Measurements from ENCODE around the gene CAMSAP3.
A peak's percentile ranks its signal among the peaks of the same experiment; 100 is the strongest.

Gene CAMSAP3

DNA sequence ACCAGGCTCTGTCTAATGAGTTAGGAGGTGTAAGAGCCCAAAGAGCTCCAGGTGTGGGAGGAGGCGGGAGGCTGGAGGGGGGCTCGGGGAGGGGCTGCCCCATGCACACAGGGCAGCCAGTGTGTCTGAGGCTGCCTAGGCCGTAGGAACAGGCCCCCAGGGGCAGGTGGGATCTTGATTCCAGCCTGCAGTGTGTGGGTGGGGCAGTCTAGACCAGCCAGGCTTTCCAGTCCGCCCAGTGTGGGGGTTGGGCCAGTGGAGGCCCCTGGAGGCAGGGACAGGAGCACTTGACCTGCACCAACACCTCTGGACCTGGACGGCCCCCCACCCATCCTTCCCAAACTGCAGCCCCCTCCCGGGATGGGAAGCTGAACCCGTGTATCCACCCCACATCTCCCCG is 5.4 kb upstream of the CAMSAP3 start:
- ChIA-PET CTCF (interaction anchor here (0.6 to 1.8 kb wide), 2 partner anchors 22 to 778 kb away, joined by 4 to 8 read pairs; no protein-coding TSS in a partner anchor), POLR2A (ENCODE audit: low non-redundant PET) (no interaction called here)
- H3K27ac ChIP-seq: no peak overlapping the region
- no peak for DNase-seq (ENCODE audit: low spot score)
- TF ChIP-seq, protein P1, sequence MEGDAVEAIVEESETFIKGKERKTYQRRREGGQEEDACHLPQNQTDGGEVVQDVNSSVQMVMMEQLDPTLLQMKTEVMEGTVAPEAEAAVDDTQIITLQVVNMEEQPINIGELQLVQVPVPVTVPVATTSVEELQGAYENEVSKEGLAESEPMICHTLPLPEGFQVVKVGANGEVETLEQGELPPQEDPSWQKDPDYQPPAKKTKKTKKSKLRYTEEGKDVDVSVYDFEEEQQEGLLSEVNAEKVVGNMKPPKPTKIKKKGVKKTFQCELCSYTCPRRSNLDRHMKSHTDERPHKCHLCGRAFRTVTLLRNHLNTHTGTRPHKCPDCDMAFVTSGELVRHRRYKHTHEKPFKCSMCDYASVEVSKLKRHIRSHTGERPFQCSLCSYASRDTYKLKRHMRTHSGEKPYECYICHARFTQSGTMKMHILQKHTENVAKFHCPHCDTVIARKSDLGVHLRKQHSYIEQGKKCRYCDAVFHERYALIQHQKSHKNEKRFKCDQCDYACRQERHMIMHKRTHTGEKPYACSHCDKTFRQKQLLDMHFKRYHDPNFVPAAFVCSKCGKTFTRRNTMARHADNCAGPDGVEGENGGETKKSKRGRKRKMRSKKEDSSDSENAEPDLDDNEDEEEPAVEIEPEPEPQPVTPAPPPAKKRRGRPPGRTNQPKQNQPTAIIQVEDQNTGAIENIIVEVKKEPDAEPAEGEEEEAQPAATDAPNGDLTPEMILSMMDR (conservative IDR thresholded peaks at IDR 0.05; ENCODE audit: low read depth): no peak

DNA sequence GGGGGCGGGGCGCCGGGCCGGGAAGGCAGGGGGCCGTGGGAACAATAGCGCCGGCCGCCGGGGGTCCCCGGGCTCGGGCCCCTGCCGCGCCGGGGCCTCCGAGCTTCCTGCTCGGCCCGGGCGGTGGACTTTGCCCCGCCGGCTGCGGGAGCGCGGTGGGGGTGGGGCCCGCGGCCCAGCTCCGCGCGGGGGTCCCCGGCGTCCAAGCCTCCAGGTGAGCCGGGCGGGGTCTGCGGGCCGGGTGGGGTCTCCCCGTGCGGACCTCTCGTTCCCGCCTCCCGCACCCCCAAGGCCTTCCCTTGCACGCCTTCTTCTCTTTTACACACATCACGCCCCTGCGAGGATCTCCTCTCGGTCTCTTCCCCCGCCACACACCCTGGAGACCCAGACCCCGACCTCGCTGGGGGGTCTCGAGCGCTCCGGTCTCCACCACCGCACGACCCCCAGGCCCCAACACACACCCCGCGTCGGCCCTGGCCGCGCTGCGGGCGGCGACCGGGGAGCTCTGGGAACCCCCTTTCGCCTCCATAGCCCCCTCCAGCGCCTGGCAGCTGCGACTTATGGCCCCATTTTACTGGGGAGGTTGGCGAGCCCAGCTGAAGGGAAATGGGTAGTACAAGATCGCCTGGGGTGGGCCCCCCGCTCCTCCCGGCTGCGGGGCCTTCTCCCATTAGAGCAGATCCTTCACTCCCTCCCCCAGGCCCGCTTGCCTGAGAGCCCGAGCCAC is 711 bp downstream of the CAMSAP3 start:
- H3K27ac ChIP-seq: no peak overlapping the region
- no peak for DNase-seq (ENCODE audit: low spot score)
- TF ChIP-seq, protein P1 (conservative IDR thresholded peaks at IDR 0.05; ENCODE audit: low read depth): no peak
- POLR2A ChIA-PET (ENCODE audit: low non-redundant PET): no interaction called here
- CTCF ChIA-PET: interaction anchor here (0.6 to 1.7 kb wide), 4 partner anchors 21 to 242 kb away, joined by 3 to 10 read pairs (median 4); no protein-coding TSS in a partner anchor

DNA sequence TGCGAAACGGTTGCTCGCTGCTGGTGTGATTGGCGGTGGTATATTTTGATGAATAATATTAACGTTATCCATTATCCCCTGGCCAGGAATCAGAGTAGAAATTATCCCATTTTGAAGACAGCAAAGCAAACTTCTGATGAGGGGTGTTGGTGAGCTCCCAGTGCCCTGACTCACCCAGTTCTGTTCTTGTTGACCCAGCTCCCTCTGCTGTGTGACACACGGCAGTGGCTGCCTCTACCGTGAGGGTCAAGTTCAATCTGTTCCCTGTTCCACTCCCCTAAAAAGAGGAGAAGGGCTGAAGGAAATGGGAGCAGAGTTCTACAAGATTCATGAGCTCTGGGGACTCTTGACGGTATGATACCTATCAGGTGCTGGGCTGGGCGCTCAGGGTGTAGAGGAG is 2.0 kb downstream of the CAMSAP3 start:
- DNase-seq (ENCODE audit: low spot score): no peak
- ChIA-PET CTCF (interaction anchor here (0.6 to 1.6 kb wide), 3 partner anchors 30 to 202 kb away, joined by 3 to 5 read pairs (median 3); no protein-coding TSS in a partner anchor), POLR2A (ENCODE audit: low non-redundant PET) (interaction anchor here (0.6 kb wide), 1 partner anchor 32 kb away, joined by 3 read pairs; the partner anchor contains the start of genes PET100 and XAB2)
- H3K27ac ChIP-seq: no peak overlapping the region
- TF ChIP-seq, protein P1 (conservative IDR thresholded peaks at IDR 0.05; ENCODE audit: low read depth): no peak

DNA sequence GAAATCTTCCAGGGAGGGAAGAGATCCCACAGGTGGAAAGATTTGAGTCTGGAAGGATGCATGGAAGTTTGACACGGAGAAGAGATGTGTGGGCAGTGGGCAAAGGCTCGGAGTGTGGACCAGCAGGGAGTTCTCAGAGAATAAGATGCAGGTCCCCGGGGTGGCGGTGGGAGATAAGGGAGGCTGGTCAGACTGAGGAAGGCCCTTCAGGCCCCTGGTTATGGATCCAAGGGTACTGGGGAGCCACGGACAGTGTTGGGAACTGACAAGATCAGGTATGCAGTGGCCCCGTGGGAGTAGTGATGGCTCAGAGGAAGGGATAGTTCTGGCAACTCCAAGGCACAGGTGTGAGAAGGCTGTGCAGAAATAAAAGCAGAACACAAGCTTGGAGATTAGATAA is 2.5 kb downstream of the CAMSAP3 start:
- POLR2A ChIA-PET (ENCODE audit: low non-redundant PET): no interaction called here
- no peak for DNase-seq (ENCODE audit: low spot score)
- TF ChIP-seq, protein P1 (conservative IDR thresholded peaks at IDR 0.05; ENCODE audit: low read depth): no peak
- CTCF ChIA-PET: interaction anchor here (0.6 to 1.6 kb wide), 4 partner anchors 30 to 465 kb away, joined by 3 to 5 read pairs (median 3); no protein-coding TSS in a partner anchor
- H3K27ac ChIP-seq: no peak overlapping the region

DNA sequence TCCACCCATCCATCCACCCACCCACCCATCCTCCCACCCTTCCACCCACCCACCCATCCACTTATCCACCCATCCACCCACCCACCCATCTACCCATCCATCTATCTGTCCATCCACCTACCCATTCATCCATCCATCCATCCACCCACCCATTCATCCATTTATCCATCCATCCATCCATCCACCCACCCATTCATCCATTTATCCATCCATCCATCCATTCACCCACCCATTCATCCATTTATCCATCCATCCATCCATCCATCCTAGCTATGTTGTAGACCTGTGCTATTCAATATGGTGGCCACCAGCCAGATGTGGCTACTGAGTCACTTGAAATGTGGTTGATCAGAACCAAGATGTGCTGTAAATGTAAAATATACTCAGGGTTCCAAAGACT is 5.1 kb downstream of the CAMSAP3 start:
- TF ChIP-seq, protein P1 (conservative IDR thresholded peaks at IDR 0.05; ENCODE audit: low read depth): no peak
- DNase-seq (ENCODE audit: low spot score): no peak
- no peak overlapping the region for H3K27ac ChIP-seq
- ChIA-PET POLR2A (ENCODE audit: low non-redundant PET) (no interaction called here), CTCF (no interaction called here)

DNA sequence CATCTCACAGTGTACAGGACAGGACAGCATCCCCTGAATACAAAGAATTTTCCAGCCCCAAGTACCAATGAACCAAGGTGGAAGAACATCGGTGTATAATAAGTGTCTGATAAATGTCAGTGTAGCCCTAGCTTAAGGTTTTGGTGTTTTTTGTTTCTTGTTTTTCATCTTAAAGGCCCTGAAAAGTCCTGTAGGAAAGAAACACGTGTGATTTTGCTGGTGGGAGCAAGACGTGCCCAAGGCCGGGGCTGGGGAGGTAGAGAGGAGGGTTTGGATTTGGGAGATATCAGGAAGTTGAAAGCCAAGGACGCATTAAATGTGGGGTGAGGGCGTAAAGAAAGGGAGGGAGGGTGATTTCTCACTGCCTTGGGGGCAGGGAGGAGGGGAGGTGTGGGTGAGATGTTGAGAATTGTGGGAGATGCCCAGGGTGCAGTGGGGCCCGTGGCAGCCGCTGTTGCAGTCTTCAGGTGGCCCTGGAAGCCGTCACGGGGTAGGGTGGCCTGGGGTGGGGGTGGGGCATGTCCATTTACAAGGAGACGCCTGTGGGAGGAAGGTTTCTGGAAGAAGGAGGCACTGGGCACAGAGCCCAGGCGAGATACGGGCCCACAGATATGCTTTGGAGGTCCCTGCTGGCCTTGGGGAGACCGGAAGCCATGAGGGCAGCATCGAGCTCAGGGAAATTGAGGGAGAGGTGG is 6.7 kb downstream of the CAMSAP3 start:
- no peak for DNase-seq (ENCODE audit: low spot score)
- TF ChIP-seq, protein P1 (conservative IDR thresholded peaks at IDR 0.05; ENCODE audit: low read depth): no peak
- ChIA-PET POLR2A (ENCODE audit: low non-redundant PET) (no interaction called here), CTCF (no interaction called here)
- peak overlapping the region; percentile 9; the same call in 1 of the 2 replicates for H3K27ac ChIP-seq
